GM12872 (cell line): ENCODE results near the gene SPG11.

Experiments used
- CTCF ChIP-seq: IDR thresholded peaks from 3 replicates; pipeline ENCODE4 v1.5.1; 2011; ENCODE audit warnings: low read depth, mild to moderate bottlenecking, low read length, moderate library complexity; ENCODE audit not compliant: insufficient read depth

SPG11 gene

GRCh38 chr15:44667039-44667360 is 3.5 kb upstream of the SPG11 start:
- TF ChIP-seq CTCF, result no peak

GRCh38 chr15:44666210-44667038 is 3.0 kb upstream of the SPG11 start:
- no peak for TF ChIP-seq CTCF

- no peak for TF ChIP-seq CTCF
These were observed 718 bp downstream of the SPG11 start for GRCh38 chr15:44662478-44663409.

- TF ChIP-seq CTCF, result no peak
These were observed 1.9 kb downstream of the SPG11 start for GRCh38 chr15:44661576-44661975.

- no peak for TF ChIP-seq CTCF
These were observed 4.4 kb downstream of the SPG11 start for GRCh38 chr15:44659056-44659455.

GRCh38 chr15:44657378-44657777 is 6.1 kb downstream of the SPG11 start:
- TF ChIP-seq CTCF, result no peak

GRCh38 chr15:44656913-44657312 is 6.5 kb downstream of the SPG11 start:
- no peak for TF ChIP-seq CTCF
